DOHH2 (cell line): ENCODE measurements around the gene KSR1.

Experiments
- H3F3A ChIP-seq: fragments of 200-600 bp; sonication (generic), shearing (Covaris generic); 2 replicates; pipeline ENCODE4 v1.6.0; 2016; ENCODE audit warnings: antibody characterized with exemption, mild to moderate bottlenecking; ENCODE audit not compliant: control insufficient read depth, insufficient read depth
- H3K27ac ChIP-seq: fragments of 200-600 bp; sonication (generic); 2 replicates; pipeline ENCODE4 v1.5.1; 2014; ENCODE audit warnings: low read depth, mild to moderate bottlenecking, low read length, moderate library complexity
- H3K27me3 ChIP-seq: fragments of 200-600 bp; sonication (generic); 2 replicates; pipeline ENCODE4 v1.6.1; 2014; ENCODE audit warnings: mild to moderate bottlenecking, low read length, mixed read lengths; ENCODE audit not compliant: control insufficient read depth
- H3K36me3 ChIP-seq: fragments of 200-600 bp; sonication (generic); 2 replicates; pipeline ENCODE4 v1.6.1; 2014; ENCODE audit warnings: mild to moderate bottlenecking, low read length, moderate library complexity, mixed read lengths; ENCODE audit not compliant: control insufficient read depth
- H3K4me1 ChIP-seq: fragments of 200-600 bp; sonication (generic); 2 replicates; pipeline ENCODE4 v1.6.1; 2014; ENCODE audit warnings: mild to moderate bottlenecking, low read length, mixed read lengths; ENCODE audit not compliant: control insufficient read depth
- H3K4me2 ChIP-seq: fragments of 200-600 bp; sonication (generic); 2 replicates; pipeline ENCODE4 v1.6.0; 2014; ENCODE audit warnings: mild to moderate bottlenecking, low read length, moderate library complexity
- H3K4me3 ChIP-seq: fragments of 200-600 bp; sonication (generic); 2 replicates; pipeline ENCODE4 v1.5.1; 2014; ENCODE audit warnings: mild to moderate bottlenecking, low read length, mixed read lengths
- H3K79me2 ChIP-seq: fragments of 200-600 bp; sonication (generic); 2 replicates; pipeline ENCODE4 v1.6.1; 2014; ENCODE audit warnings: mild to moderate bottlenecking, low read length, mixed read lengths; ENCODE audit not compliant: control insufficient read depth
- H3K9me2 ChIP-seq: fragments of 200-600 bp; sonication (generic); replicated peaks from 2 replicates; pipeline ENCODE4 v1.6.1; 2014; ENCODE audit warnings: mild to moderate bottlenecking, low read length, mixed read lengths; ENCODE audit not compliant: control insufficient read depth
- H3K9me3 ChIP-seq: fragments of 200-600 bp; sonication (generic); 2 replicates; pipeline ENCODE4 v1.6.1; 2014; ENCODE audit warnings: antibody characterized with exemption, low read length, mixed read lengths; ENCODE audit not compliant: control insufficient read depth, insufficient read depth
- H4K20me1 ChIP-seq: fragments of 200-600 bp; sonication (generic); 2 replicates; pipeline ENCODE4 v1.6.0; 2014; ENCODE audit warnings: low read depth, mild to moderate bottlenecking, antibody characterized with exemption, low read length, moderate library complexity; ENCODE audit not compliant: control insufficient read depth, insufficient read depth
- EZH2phosphoT487 ChIP-seq: fragments of 200-600 bp; sonication (generic); IDR thresholded peaks from 2 replicates; pipeline ENCODE4 v1.6.1; 2017; ENCODE audit warnings: borderline replicate concordance, mild to moderate bottlenecking, antibody characterized with exemption, low read length, moderate library complexity, mixed read lengths
- TF ChIP-seq, protein P1 (sequence below): fragments of 200-600 bp; sonication (generic); IDR thresholded peaks from one replicate; pipeline ENCODE4 v1.5.1; 2014; ENCODE audit warnings: antibody characterized with exemption, mild to moderate bottlenecking, low read depth, low read length; ENCODE audit not compliant: poor library complexity, severe bottlenecking

Gene KSR1

DNA sequence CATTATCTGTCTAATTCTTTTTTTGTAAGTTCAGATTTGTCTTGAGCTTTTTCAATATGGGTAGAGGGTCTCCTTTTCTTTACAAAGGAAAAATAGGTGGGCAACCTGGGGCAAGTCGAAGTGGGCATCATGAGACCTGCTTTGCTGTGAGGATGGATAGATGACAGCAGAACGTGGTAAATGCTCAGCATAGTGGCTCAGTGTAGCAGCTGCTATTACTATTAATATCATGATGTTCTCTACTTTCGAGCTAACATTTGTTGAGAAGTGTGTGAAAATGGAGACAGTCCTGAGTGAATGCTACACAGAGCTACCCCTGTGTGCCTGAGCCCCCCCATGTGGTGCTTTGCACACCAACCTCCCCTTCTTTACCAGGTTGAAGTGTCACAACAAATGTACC, 135.7 kb downstream of the KSR1 start:
- TF ChIP-seq, protein P1, sequence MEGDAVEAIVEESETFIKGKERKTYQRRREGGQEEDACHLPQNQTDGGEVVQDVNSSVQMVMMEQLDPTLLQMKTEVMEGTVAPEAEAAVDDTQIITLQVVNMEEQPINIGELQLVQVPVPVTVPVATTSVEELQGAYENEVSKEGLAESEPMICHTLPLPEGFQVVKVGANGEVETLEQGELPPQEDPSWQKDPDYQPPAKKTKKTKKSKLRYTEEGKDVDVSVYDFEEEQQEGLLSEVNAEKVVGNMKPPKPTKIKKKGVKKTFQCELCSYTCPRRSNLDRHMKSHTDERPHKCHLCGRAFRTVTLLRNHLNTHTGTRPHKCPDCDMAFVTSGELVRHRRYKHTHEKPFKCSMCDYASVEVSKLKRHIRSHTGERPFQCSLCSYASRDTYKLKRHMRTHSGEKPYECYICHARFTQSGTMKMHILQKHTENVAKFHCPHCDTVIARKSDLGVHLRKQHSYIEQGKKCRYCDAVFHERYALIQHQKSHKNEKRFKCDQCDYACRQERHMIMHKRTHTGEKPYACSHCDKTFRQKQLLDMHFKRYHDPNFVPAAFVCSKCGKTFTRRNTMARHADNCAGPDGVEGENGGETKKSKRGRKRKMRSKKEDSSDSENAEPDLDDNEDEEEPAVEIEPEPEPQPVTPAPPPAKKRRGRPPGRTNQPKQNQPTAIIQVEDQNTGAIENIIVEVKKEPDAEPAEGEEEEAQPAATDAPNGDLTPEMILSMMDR = no peak
- no peaks in the 10 kb centered on the region for H3F3A ChIP-seq
- H3K36me3 ChIP-seq = no peaks in the 10 kb centered on the region

DNA sequence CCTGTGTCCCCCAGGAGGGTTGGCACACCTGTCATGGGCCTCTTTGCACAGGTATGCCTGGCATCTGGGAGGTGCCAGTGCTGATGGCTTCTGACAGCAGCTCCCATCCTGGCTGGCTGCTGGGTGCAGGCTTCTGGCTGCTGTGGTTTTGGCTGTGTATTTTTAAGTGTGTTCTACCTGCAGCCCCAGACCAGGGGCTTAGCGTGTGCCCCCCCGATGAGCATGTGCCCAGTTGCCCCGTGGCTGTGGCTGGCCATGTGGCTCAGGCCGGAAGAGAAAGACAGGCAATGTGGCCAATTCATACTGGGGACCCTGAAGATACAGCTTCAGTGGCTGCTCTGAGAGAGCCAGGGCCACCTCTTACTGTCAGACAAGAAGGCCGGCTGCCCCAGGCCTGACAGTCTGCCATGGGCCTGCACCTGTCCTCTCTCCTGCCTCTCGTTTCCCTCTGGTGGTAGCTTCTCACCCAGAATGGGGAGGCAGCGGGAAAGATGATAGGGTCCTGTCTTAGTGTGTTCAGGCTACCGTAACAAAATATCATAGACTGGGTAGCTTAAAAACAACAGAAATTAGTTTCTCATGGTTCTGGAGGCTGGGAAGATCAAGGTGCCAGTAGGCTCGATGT, 137.1 kb downstream of the KSR1 start:
- no peak overlapping the region for H3K4me3 ChIP-seq
- H3K27ac ChIP-seq = no peak overlapping the region
- TF ChIP-seq, protein P1 = no peak
- no peak for TF ChIP-seq EZH2phosphoT487
- H3K27me3 ChIP-seq = no peaks in the 10 kb centered on the region
- H3F3A ChIP-seq = no peaks in the 10 kb centered on the region
- no peaks in the 10 kb centered on the region for H3K9me3 ChIP-seq
- no peaks in the 10 kb centered on the region for H4K20me1 ChIP-seq
- H3K4me1 ChIP-seq = no peaks in the 10 kb centered on the region
- H3K79me2 ChIP-seq = no peaks in the 10 kb centered on the region
- no peak overlapping the region for H3K4me2 ChIP-seq
- H3K9me2 ChIP-seq = no peaks in the 10 kb centered on the region
- no peaks in the 10 kb centered on the region for H3K36me3 ChIP-seq

More for the DNA sequence above, 135.7 kb downstream of the KSR1 start:
- Histone ChIP-seq H4K20me1 (no peaks in the 10 kb centered on the region), H3K27me3 (no peaks in the 10 kb centered on the region), H3K79me2 (no peaks in the 10 kb centered on the region), H3K4me2 (no peak overlapping the region), H3K9me3 (no peaks in the 10 kb centered on the region), H3K4me1 (no peaks in the 10 kb centered on the region), H3K27ac (no peak overlapping the region), H3K9me2 (no peaks in the 10 kb centered on the region), H3K4me3 (no peak overlapping the region)

DNA sequence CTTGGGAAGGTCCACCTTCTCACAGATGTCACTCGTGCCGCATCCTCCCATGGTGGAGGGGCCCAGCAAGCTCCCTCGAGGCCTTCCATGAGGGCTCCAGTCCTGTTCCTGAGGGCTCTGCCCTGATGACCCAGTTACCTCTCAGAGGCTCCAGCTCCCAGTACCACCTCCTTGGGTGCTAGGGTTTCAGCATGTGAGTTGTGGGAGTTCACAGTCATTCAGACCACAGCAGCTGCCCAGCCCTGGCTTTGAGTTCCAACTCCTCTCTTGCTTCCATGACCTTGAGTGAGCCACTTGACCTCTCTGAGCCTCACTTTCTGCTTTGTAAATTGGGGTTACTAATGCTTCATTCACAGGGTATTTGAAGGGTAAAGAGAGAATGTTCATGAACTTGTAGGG, 137.6 kb downstream of the KSR1 start:
- no peaks in the 10 kb centered on the region for H3K36me3 ChIP-seq
- H4K20me1 ChIP-seq = no peaks in the 10 kb centered on the region
- H3F3A ChIP-seq = no peaks in the 10 kb centered on the region
- no peaks in the 10 kb centered on the region for H3K9me3 ChIP-seq
- no peaks in the 10 kb centered on the region for H3K27me3 ChIP-seq
- no peak overlapping the region for H3K4me3 ChIP-seq
- H3K4me2 ChIP-seq = no peak overlapping the region
- H3K9me2 ChIP-seq = no peaks in the 10 kb centered on the region
- no peaks in the 10 kb centered on the region for H3K79me2 ChIP-seq
- no peaks in the 10 kb centered on the region for H3K4me1 ChIP-seq
- no peak overlapping the region for H3K27ac ChIP-seq
- TF ChIP-seq, protein P1 = no peak
- TF ChIP-seq EZH2phosphoT487 = no peak
